Measurements from ENCODE around the gene MUSK. TPM values are rescaled to one million over a fixed set of nuclear protein-coding genes. Genes with fewer than 3 reads are reported as not detected.

The MUSK gene
- total and polyA plus RNA-seq, 2 of the 4 experiments (the other 2 are of a cell fraction), result 0.07 to 0.18 TPM

GRCh38 chr9:110810262-110810976, 141.8 kb downstream of the MUSK start:
- in situ Hi-C loops (cut with MboI; ENCODE audit: low sequenced_read_pairs) (no loop called here), intact Hi-C loops (cut with micrococcal nuclease) (no loop called here), dilution Hi-C loops (cut with HindIII; ENCODE audit: low sequenced_read_pairs, unreplicated experiment) (loop anchor here (25.0 kb wide), 1 partner anchor 98 kb away; no protein-coding TSS in a partner anchor)
- H3K36me3 ChIP-seq (ENCODE audit: control insufficient read depth, insufficient read depth, low read length), result no peaks in the 10 kb centered on the region
- H3K56ac ChIP-seq (ENCODE audit: extremely low read depth, insufficient read depth, low read length), result no peak overlapping the region
- no peak overlapping the region for H4K8ac ChIP-seq (ENCODE audit: low read depth in 2 of 2, low read length in 2 of 2)
- no peak overlapping the region for H3K18ac ChIP-seq (ENCODE audit: low read depth, low read length)
- H4K5ac ChIP-seq (ENCODE audit: low read depth, low read length), result no peak overlapping the region
- no peaks in the 10 kb centered on the region for H4K20me1 ChIP-seq (ENCODE audit: insufficient read depth, low read length)
- H3K4me2 ChIP-seq (ENCODE audit: low read depth, low read length), result no peak overlapping the region
- H2AK5ac ChIP-seq (ENCODE audit: low read depth, low read length), result no peak overlapping the region
- WGBS, 2 experiments (ENCODE audit: extremely low coverage in 2 of 2, insufficient read length in 1 of 2), result no CpG with 5 or more reads among the region's 1 CpG
- H3K9me1 ChIP-seq (ENCODE audit: insufficient read depth, low read length), result peaks cover 4% of the 10 kb centered on the region; the same call in 1 of the 2 replicates
- H3K9ac ChIP-seq (ENCODE audit: low read depth, low read length), result no peak overlapping the region
- H4K91ac ChIP-seq (ENCODE audit: insufficient read depth, low read depth, low read length), result no peak overlapping the region
- H3K14ac ChIP-seq (replicated peaks; ENCODE audit: low read depth, low read length), result no peak overlapping the region
- no peak overlapping the region for H2BK20ac ChIP-seq (ENCODE audit: low read depth, low read length)
- H3K9me3 ChIP-seq (ENCODE audit: control insufficient read depth, insufficient read depth, low read length), result no peaks in the 10 kb centered on the region
- H2AFZ ChIP-seq (replicated peaks; ENCODE audit: low read length, poor library complexity), result no peak overlapping the region
- H3K79me1 ChIP-seq (ENCODE audit: low read depth in 1 of 2, low read length in 2 of 2), result peaks cover 0 to 6% of the 10 kb centered on the region in 2 experiments; a peak in 1 of 4 replicates
- H3K4me3 ChIP-seq (ENCODE audit: insufficient read depth, low read depth, low read length), result no peak overlapping the region
- no peaks in the 10 kb centered on the region for H3K4me1 ChIP-seq (ENCODE audit: control insufficient read depth, insufficient read depth, low read length)
- H3K27me3 ChIP-seq (ENCODE audit: control insufficient read depth, insufficient read depth, low read length), result no peaks in the 10 kb centered on the region
- H3K23ac ChIP-seq (ENCODE audit: low read depth, low read length), result no peak overlapping the region
- no peak overlapping the region for H2BK5ac ChIP-seq (ENCODE audit: low read depth, low read length, poor library complexity, severe bottlenecking)
- CTCF ChIA-PET, result no interaction called here
- POLR2A ChIA-PET (ENCODE audit: unreplicated experiment), result no interaction called here
- no peak overlapping the region for H2BK120ac ChIP-seq (ENCODE audit: low read depth, low read length)
- DNase-seq (no peak), ATAC-seq (ENCODE audit: low read depth) (no peak)
- no peak overlapping the region for H2AK9ac ChIP-seq (replicated peaks; ENCODE audit: low read depth, low read length, poor library complexity)
- H2BK15ac ChIP-seq (ENCODE audit: low read depth, low read length), result no peak overlapping the region
- peak; percentile 73 for TF ChIP-seq CEBPB (IDR thresholded peaks at IDR 0.05; ENCODE audit: low read depth, low read length)
- TF ChIP-seq USF2 (IDR thresholded peaks at IDR 0.05; ENCODE audit: low read depth, low read length), result no peak
- no TSS peak for BruUV-seq (replicated peaks)
- H3K27ac ChIP-seq (ENCODE audit: insufficient read depth, low read length), result no peak overlapping the region
- H3K4ac ChIP-seq (ENCODE audit: low read depth, low read length), result no peak overlapping the region

Data from IMR-90 (cell line).